GM21786 (cell line): ENCODE data around the gene PLS1.
"Not testable (repeated sequence)": the region's sequence is repeated elsewhere in the genome, so short reads cannot be mapped to it uniquely, and the experiment has no call there.

ENCODE experiments used
- ATAC-seq: cut with Tn5 transposase; IDR thresholded peaks from one replicate; pipeline ENCODE4 v1.9.1; 2021; ENCODE audit not compliant: unreplicated experiment

Gene PLS1

GRCh38 chr3:142691527-142691926 is 95.3 kb downstream of the PLS1 start:
- ATAC-seq, result no peak

DNA sequence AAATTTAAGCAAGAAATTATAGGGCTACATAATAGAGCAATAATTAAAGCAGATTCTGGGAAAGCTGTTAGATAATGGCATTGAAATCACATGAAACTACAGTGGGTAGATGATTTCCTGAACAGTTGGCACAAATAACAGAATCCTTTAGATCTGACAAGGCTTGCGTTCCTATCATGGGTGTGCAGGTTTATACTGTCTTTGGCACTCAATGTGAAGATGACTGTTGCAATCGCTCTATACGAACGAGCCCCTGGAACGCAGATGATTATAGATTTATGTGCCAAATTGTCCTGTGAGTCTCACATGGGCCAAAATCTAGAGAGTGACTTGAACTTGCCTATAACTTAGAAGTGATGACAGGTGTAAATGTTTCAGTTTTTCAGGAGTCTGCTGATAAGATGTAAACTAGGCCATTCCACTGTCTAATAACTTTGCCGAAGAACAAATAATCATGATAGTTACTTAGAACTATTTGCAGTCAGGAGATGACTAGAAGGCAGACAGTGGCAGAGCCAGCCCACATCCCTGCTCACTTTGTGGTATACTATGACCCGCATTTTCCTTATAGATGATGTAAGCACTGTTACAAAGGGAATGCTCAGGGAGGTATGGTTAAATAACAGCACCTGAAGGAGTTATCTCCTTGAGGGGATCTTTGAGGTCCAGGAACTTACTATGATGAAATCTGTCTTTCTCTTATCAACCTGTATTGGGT is 97.1 kb downstream of the PLS1 start:
- ATAC-seq, result no peak

GRCh38 chr3:142694225-142694624 is 98.0 kb downstream of the PLS1 start:
- no peak for ATAC-seq

- ATAC-seq, result no peak
Observed at GRCh38 chr3:142705198-142705597, 109.0 kb downstream of the PLS1 start.

- ATAC-seq, result no peak
Observed at GRCh38 chr3:142706321-142707127, 110.3 kb downstream of the PLS1 start.

- ATAC-seq, result no peak
Observed at GRCh38 chr3:142709207-142709606, 113.0 kb downstream of the PLS1 start.

DNA sequence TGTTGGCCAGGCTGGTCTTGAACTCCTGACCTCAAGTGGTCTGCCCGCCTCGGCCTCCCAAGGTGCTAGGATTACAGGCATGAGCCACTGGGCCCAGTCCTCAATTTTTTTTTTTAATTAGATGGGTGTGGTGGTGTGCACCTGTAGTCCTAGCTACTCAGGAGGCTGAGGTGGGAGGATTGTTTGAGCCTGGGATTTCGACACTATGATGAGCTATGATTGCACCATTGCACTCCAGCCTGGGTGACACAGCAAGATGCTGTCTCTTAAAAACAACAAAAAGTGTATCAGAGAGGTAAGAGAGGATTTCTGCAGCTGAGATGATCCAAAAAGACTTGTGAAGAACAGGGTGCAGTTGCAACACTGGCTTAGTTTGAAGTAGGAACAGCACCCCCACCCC is 118.7 kb downstream of the PLS1 start:
- not testable (repeated sequence) for ATAC-seq

DNA sequence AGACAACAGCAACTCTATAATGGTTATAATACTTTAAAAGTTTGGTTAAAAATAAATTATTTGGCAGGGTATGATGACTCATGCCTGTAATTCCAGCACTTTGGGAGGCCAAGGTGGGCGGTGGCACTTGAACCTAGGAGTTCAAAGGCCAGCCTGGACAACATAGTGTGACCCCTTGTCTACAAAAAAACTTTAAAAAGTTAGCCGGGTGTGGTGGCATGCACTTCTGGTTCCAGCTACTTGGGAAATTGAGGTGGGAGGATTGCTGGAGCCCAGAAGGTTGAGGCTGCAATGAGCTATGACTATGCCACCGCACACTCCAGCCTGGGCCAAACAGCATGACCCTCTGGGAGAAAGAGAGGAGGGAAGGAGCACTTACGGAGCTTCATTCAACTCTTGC is 119.9 kb downstream of the PLS1 start:
- ATAC-seq, result no peak

- ATAC-seq, result no peak
Observed at GRCh38 chr3:142723665-142723967, 127.4 kb downstream of the PLS1 start.

GRCh38 chr3:142723968-142724681 is 127.9 kb downstream of the PLS1 start, which contains the start of gene TRPC1:
TSS of gene TRPC1 (plus strand) at chr3:142724034. CDS start at chr3:142724560, 526 bp downstream.
- peak; percentile 88 for ATAC-seq

GRCh38 chr3:142724682-142725356 is 128.6 kb downstream of the PLS1 start:
- peak; percentile 13 for ATAC-seq

- ATAC-seq, result no peak
Observed at GRCh38 chr3:142725357-142725739, 129.2 kb downstream of the PLS1 start.

- no peak for ATAC-seq
Observed at GRCh38 chr3:142726017-142726416, 129.8 kb downstream of the PLS1 start.

- no peak for ATAC-seq
Observed at GRCh38 chr3:142732066-142732465, 135.9 kb downstream of the PLS1 start.

DNA sequence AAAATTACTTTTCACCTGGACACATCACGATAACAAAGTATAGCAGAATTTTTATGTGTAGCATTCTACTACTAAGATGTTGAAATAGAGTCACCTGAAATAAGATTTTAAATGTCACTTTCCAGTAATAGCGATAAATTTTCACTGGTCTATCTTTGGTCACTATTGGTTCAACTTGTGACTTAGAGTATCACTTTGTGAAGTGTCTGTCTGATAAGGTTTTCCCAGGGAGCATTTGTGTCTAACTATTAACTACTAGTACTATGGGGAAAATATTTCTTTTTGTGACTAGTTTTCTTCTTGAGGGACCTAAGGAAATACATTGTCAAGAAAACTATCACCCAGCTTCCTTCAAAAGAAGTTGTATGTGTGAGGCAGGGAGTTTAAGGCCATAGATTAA is 138.6 kb downstream of the PLS1 start:
- ATAC-seq, result no peak

- no peak for ATAC-seq
Observed at GRCh38 chr3:142735462-142735861, 139.3 kb downstream of the PLS1 start.

GRCh38 chr3:142738396-142738795 is 142.2 kb downstream of the PLS1 start:
- no peak for ATAC-seq

DNA sequence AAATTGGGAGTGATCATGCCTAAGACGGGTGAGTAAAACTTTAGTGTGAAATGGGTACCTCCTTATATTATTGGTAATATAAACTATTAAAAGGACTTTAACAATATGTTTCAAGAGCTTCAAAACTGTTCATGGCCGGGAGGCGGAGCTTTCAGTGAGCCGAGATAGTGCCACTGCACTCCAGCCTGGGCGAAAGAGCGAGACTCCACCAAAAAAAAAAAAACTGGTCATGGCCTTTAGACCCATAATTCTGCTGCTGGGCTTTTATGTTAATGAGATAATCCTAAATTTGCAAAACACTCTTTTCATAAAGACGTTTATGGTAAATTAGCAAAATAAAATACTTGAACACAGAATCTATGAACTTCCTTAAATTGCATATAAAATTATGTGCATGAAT is 150.5 kb downstream of the PLS1 start:
- no peak for ATAC-seq

DNA sequence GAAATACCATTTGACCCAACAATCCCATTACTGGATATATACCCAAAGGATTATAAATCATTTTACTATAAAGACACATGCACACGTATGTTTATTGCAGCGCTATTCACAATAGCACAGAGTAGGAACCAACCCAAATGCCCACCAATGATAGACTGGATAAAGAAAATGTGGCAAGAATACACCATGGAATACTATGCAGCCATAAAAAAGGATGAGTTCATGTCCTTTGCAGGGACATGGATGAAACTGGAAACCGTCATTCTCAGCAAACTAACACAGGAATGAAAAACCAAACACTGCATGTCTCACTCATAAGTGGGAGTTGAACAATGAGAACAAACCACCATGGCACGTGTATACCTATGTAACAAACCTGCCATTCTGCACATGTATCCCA is 154.3 kb downstream of the PLS1 start:
- ATAC-seq, result not testable (repeated sequence)

- not testable (repeated sequence) for ATAC-seq
Observed at GRCh38 chr3:142752605-142753004, 156.4 kb downstream of the PLS1 start.

- no peak for ATAC-seq
Observed at GRCh38 chr3:142754494-142754893, 158.3 kb downstream of the PLS1 start.
